ENCODE data around the gene SEH1L. TPM values are rescaled to one million over a fixed set of nuclear protein-coding genes. Genes with fewer than 3 reads are reported as not detected.
"Not testable (repeated sequence)": the region's sequence is repeated elsewhere in the genome, so short reads cannot be mapped to it uniquely, and the experiment has no call there.

The SEH1L gene
- polyA plus RNA-seq, 1 donor (not counting 4 experiments of a cell fraction or from before 2014, with no cell fraction given), result 60.5 TPM

- no peak overlapping the region for H3K4me3 ChIP-seq (ENCODE audit: control insufficient read depth in 2 of 3, extremely low read depth in 1 of 3, insufficient read depth in 2 of 3, low read depth in 1 of 3, low read length in 3 of 3)
- peaks cover 12% of the 10 kb centered on the region for H3K4me1 ChIP-seq (ENCODE audit: control insufficient read depth, extremely low read depth, insufficient read depth, low read length)
- no peak overlapping the region for H2AFZ ChIP-seq (ENCODE audit: control insufficient read depth, low read length)
- H3K9ac ChIP-seq (ENCODE audit: control insufficient read depth, extremely low read depth, insufficient read depth, low read length), result no peak overlapping the region
- no peaks in the 10 kb centered on the region for H3K9me3 ChIP-seq (ENCODE audit: control insufficient read depth, low read depth, low read length)
- H3K79me2 ChIP-seq (ENCODE audit: control insufficient read depth, insufficient read depth, low read length), result peaks cover 79% of the 10 kb centered on the region
- H3K9me1 ChIP-seq (ENCODE audit: control insufficient read depth, extremely low read depth, insufficient read depth, low read length), result peaks cover 2% of the 10 kb centered on the region
- no peak for TF ChIP-seq EZH2 (IDR thresholded peaks at IDR 0.05; ENCODE audit: low read length)
- TF ChIP-seq CTCF (optimal IDR thresholded peaks at IDR 0.05 in 1 of 3, IDR thresholded peaks at IDR 0.05 in 1 of 3, conservative IDR thresholded peaks at IDR 0.05 in 1 of 3; ENCODE audit: extremely low read depth in 1 of 3, insufficient read depth in 2 of 3, low read length in 3 of 3), result no peak
- H3K4me2 ChIP-seq (ENCODE audit: control insufficient read depth, extremely low read depth, insufficient read depth, low read depth, low read length), result no peak overlapping the region
- H3K27ac ChIP-seq (ENCODE audit: control insufficient read depth, insufficient read depth, low read length), result no peak overlapping the region
- peaks cover 0 to 1% of the 10 kb centered on the region in 2 experiments for H3K36me3 ChIP-seq (ENCODE audit: control insufficient read depth in 2 of 2, extremely low read depth in 1 of 2, insufficient read depth in 2 of 2, low read length in 2 of 2)
- DNase-seq (ENCODE audit: low read depth, low spot score) (no peak), FAIRE-seq (no peak)
- H4K20me1 ChIP-seq (ENCODE audit: control insufficient read depth, extremely low read depth, insufficient read depth, low read length), result peaks cover 5% of the 10 kb centered on the region
- H3K27me3 ChIP-seq (ENCODE audit: control insufficient read depth, extremely low read depth, insufficient read depth, low read length), result no peaks in the 10 kb centered on the region
- dilution Hi-C loops (cut with MboI; ENCODE audit: extremely low pct_ligation_motif_present, low sequenced_read_pairs), result no loop called here
Observed at GRCh38 chr18:12996661-12997292, 49.0 kb downstream of the SEH1L start.

GRCh38 chr18:12997330-12997729, 49.5 kb downstream of the SEH1L start:
- Histone ChIP-seq H3K79me2 (ENCODE audit: control insufficient read depth, insufficient read depth, low read length) (peaks cover 73% of the 10 kb centered on the region), H3K4me1 (ENCODE audit: control insufficient read depth, extremely low read depth, insufficient read depth, low read length) (peaks cover 10% of the 10 kb centered on the region)
- H4K20me1 ChIP-seq (ENCODE audit: control insufficient read depth, extremely low read depth, insufficient read depth, low read length); H3K36me3 ChIP-seq (ENCODE audit: control insufficient read depth in 2 of 2, extremely low read depth in 1 of 2, insufficient read depth in 2 of 2, low read length in 2 of 2); H3K27me3 ChIP-seq (ENCODE audit: control insufficient read depth, extremely low read depth, insufficient read depth, low read length); H2AFZ ChIP-seq (ENCODE audit: control insufficient read depth, low read length); H3K4me3 ChIP-seq (ENCODE audit: control insufficient read depth in 2 of 3, extremely low read depth in 1 of 3, insufficient read depth in 2 of 3, low read depth in 1 of 3, low read length in 3 of 3); H3K9me1 ChIP-seq (ENCODE audit: control insufficient read depth, extremely low read depth, insufficient read depth, low read length); H3K9ac ChIP-seq (ENCODE audit: control insufficient read depth, extremely low read depth, insufficient read depth, low read length); FAIRE-seq; H3K27ac ChIP-seq (ENCODE audit: control insufficient read depth, insufficient read depth, low read length); H3K9me3 ChIP-seq (ENCODE audit: control insufficient read depth, low read depth, low read length); DNase-seq (ENCODE audit: low read depth, low spot score); dilution Hi-C loops (cut with MboI; ENCODE audit: extremely low pct_ligation_motif_present, low sequenced_read_pairs); H3K4me2 ChIP-seq (ENCODE audit: control insufficient read depth, extremely low read depth, insufficient read depth, low read depth, low read length): not testable (repeated sequence)

Measured in keratinocyte (primary cell).